ENCODE data around the gene SIK3.
"Not testable (repeated sequence)": the region's sequence is repeated elsewhere in the genome, so short reads cannot be mapped to it uniquely, and the experiment has no call there.

DNA sequence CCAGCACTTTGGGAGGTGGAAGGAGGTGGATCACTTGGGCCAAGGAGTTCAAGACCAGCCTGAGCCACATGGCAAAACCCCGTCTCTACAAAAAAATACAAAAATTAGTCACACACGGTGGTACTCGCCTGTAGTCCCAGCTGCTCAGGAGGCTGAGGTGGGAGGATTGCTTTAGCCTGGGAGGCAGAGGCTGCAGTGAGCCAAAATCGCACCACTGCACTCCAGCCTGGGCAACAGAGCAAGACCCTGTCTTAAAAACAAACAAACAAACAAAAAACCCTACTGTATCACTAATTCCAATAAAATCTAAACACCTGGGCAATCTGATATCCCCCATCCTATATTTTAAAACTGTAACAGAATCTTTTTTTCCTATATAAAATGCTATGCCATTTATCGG lies 51.6 kb downstream of the SIK3 start:
- TF ChIP-seq, protein P1, sequence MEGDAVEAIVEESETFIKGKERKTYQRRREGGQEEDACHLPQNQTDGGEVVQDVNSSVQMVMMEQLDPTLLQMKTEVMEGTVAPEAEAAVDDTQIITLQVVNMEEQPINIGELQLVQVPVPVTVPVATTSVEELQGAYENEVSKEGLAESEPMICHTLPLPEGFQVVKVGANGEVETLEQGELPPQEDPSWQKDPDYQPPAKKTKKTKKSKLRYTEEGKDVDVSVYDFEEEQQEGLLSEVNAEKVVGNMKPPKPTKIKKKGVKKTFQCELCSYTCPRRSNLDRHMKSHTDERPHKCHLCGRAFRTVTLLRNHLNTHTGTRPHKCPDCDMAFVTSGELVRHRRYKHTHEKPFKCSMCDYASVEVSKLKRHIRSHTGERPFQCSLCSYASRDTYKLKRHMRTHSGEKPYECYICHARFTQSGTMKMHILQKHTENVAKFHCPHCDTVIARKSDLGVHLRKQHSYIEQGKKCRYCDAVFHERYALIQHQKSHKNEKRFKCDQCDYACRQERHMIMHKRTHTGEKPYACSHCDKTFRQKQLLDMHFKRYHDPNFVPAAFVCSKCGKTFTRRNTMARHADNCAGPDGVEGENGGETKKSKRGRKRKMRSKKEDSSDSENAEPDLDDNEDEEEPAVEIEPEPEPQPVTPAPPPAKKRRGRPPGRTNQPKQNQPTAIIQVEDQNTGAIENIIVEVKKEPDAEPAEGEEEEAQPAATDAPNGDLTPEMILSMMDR (IDR thresholded peaks at IDR 0.05; ENCODE audit: extremely low read depth in 1 of 2, insufficient read depth in 1 of 2, low read depth in 1 of 2, low read length in 2 of 2) = not testable (repeated sequence)
- not testable (repeated sequence) for TF ChIP-seq POLR2AphosphoS5 (IDR thresholded peaks at IDR 0.05; ENCODE audit: insufficient read depth, low read depth, low read length); EZH2 (IDR thresholded peaks at IDR 0.05; ENCODE audit: borderline replicate concordance, low read depth, low read length, severe bottlenecking); MYC (IDR thresholded peaks at IDR 0.05; ENCODE audit: low read depth, low read length); POLR2A (IDR thresholded peaks at IDR 0.05; ENCODE audit: low read depth, low read length); GATA2 (IDR thresholded peaks at IDR 0.05; ENCODE audit: insufficient read depth, insufficient read length, low read depth, low read length); JUN (IDR thresholded peaks at IDR 0.05; ENCODE audit: borderline replicate concordance, insufficient read depth, insufficient read length, low read depth)
- TF ChIP-seq, protein P2, sequence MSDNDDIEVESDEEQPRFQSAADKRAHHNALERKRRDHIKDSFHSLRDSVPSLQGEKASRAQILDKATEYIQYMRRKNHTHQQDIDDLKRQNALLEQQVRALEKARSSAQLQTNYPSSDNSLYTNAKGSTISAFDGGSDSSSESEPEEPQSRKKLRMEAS (IDR thresholded peaks at IDR 0.05; ENCODE audit: insufficient read depth, insufficient read length) = not testable (repeated sequence)

Measured in endothelial cell of umbilical vein (primary cell).